ENCODE results near the gene PSMA5.

- no peak for TF ChIP-seq CTCF (IDR thresholded peaks at IDR 0.05)
- no peak for TF ChIP-seq POLR2A (IDR thresholded peaks at IDR 0.05)
- TF ChIP-seq POLR2AphosphoS5 (IDR thresholded peaks at IDR 0.05) = no peak
- TF ChIP-seq EP300 (IDR thresholded peaks at IDR 0.05) = no peak
Observed at GRCh38 chr1:109466125-109466451, 39.8 kb upstream of the PSMA5 start.

Measured in suprapubic skin (tissue), 4 donors.